C4-2B (cell line): Measurements from ENCODE around the gene SCNN1A.

Experiments
- H3K27ac ChIP-seq: fragments of 450-650 bp; 2 replicates; pipeline ENCODE4 v1.5.1; 2017
- ZFX ChIP-seq: fragments of 450-650 bp; IDR thresholded peaks from 2 replicates; pipeline ENCODE4 v1.6.1; 2017
- TF ChIP-seq, protein P1 (sequence below): fragments of 450-650 bp; conservative IDR thresholded peaks from 2 replicates; pipeline ENCODE4 v1.5.1; 2017; ENCODE audit warnings: mild to moderate bottlenecking

SCNN1A gene

GRCh38 chr12:6356374-6356820 is 19.0 kb downstream of the SCNN1A start:
- TF ChIP-seq, protein P1, sequence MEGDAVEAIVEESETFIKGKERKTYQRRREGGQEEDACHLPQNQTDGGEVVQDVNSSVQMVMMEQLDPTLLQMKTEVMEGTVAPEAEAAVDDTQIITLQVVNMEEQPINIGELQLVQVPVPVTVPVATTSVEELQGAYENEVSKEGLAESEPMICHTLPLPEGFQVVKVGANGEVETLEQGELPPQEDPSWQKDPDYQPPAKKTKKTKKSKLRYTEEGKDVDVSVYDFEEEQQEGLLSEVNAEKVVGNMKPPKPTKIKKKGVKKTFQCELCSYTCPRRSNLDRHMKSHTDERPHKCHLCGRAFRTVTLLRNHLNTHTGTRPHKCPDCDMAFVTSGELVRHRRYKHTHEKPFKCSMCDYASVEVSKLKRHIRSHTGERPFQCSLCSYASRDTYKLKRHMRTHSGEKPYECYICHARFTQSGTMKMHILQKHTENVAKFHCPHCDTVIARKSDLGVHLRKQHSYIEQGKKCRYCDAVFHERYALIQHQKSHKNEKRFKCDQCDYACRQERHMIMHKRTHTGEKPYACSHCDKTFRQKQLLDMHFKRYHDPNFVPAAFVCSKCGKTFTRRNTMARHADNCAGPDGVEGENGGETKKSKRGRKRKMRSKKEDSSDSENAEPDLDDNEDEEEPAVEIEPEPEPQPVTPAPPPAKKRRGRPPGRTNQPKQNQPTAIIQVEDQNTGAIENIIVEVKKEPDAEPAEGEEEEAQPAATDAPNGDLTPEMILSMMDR: no peak
- TF ChIP-seq ZFX: no peak
- no peak overlapping the region for H3K27ac ChIP-seq

DNA sequence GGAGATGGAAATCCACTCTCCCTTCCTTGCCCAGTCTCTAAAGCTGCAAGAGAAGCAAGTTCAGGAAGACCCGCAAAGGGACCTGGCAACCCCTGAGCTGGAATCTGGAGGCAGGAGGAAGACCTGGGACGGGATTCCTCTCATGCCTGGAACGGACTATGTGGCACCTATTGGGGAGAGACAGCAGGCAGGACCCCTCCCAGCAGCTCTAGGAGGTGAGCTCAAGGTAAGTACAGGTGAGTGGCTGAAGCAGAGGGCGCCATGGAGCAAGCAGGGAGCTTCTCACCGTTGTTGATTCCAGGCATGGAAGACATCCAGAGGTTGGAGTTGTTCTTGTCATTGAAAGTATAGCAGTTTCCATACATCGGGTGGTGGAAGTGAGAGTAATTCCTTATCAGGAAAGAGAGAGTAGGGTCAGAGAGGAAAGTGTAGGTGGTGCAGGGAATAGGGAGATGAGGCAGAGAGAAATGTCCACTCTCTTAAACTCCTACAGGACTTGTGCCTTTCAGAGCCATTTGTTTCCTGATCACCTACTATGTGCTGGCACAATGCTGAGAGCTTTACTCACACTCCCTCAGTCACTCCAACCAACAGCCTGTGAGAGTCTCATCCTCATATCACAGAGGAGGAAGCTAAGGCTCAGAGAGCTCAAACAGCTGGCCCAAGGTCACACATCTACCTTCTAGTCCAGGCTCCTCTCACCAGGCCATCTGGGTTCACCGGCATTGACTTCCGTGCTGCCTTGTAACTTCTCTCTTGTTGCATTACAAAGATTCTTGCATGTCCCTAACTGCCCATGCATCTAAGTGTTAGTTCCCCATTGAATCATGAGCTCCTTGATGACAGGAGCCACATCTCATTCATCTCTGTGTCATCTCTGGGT is 19.6 kb downstream of the SCNN1A start:
- H3K27ac ChIP-seq: no peak overlapping the region
- TF ChIP-seq, protein P1: no peak
- no peak for TF ChIP-seq ZFX

DNA sequence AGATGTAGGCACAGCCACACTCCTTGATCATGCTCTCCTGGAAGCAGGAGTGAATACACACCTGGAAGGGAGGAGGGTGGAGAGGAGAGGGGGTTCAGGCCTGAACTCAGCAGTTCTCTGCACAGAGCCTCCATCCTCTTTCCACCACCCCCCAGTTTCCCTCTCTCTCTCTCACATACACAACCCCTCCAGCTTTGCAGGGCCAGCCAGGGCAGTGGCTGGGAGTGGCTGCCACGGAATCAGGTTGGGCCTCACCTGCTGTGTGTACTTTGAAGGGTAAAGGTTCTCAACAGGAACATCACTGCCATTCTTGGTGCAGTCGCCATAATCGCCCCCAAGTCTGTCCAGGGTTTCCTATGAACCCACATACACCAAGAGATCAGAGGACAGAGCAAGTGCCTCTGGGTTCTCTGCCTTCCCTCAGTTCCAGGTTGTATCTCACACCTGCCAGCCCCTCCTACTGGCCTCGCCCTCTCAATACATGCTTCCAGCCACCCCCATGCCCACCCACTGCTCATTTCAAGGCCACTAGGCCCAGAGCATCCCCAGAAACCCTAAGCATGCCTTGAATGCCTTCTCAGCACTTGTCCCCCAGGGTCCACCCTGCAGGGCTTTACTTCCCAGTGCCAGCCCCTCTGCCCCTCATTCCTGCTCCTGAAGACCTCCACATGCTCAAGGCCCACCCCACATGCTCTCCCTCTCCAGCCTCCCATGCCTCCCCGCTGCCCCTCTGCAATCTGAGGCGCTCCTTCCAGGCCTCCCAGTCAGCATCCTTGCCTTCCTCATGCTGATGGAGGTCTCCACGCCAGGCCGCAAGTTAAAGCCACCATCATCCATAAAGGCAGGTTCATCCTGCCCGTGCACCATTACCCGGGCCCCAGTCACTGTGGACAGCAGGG is 20.6 kb downstream of the SCNN1A start:
- no peak overlapping the region for H3K27ac ChIP-seq
- no peak for TF ChIP-seq ZFX
- TF ChIP-seq, protein P1: no peak

GRCh38 chr12:6352193-6353173 is 22.9 kb downstream of the SCNN1A start:
- H3K27ac ChIP-seq: no peak overlapping the region
- TF ChIP-seq, protein P1: no peak
- no peak for TF ChIP-seq ZFX

GRCh38 chr12:6351622-6352021 is 23.7 kb downstream of the SCNN1A start:
- TF ChIP-seq, protein P1: no peak
- TF ChIP-seq ZFX: no peak
- no peak overlapping the region for H3K27ac ChIP-seq

- no peak overlapping the region for H3K27ac ChIP-seq
- TF ChIP-seq, protein P1: no peak
- TF ChIP-seq ZFX: no peak
Observed at GRCh38 chr12:6347367-6348338, 27.7 kb downstream of the SCNN1A start.
